Heart right ventricle (tissue), 16 donors: ENCODE results near the gene DEAF1. TPM values are rescaled to one million over a fixed set of nuclear protein-coding genes. Genes with fewer than 3 reads are reported as not detected.

Source experiments
- ATAC-seq, 8 donors: fragments of 200-7000 bp; cut with Tn5 transposase; one replicate each; pipeline ENCODE4 v1.9.1; 2020; ENCODE audit warnings: mild to moderate bottlenecking in 8 of 8, moderate library complexity in 8 of 8, moderate number of reproducible peaks in 1 of 8
- DNase-seq, 2 donors: peaks; one replicate each; pipeline ENCODE4 v3.0.0-alpha.2; 2020
- H3K27ac ChIP-seq, 10 donors: fragments of 200-600 bp; sonication (generic) in 2 of 10; one replicate each; pipeline versions ENCODE4 v1.5.0 to v1.8.0; 2020 to 2022; ENCODE audit warnings: mild to moderate bottlenecking in 3 of 10
- H3K27me3 ChIP-seq, 7 donors: fragments of 200-600 bp; one replicate each; pipeline ENCODE4 v1.8.0; 2021 to 2022; ENCODE audit warnings: mild to moderate bottlenecking in 2 of 7
- H3K36me3 ChIP-seq, 9 donors: fragments of 200-600 bp; sonication (generic) in 1 of 9; one replicate each; pipeline versions ENCODE4 v1.5.0 to v1.8.0; 2020 to 2022; ENCODE audit warnings: mild to moderate bottlenecking in 2 of 9
- H3K4me1 ChIP-seq, 9 donors: fragments of 200-600 bp; sonication (generic) in 1 of 9; one replicate each; pipeline versions ENCODE4 v1.5.0 to v1.8.0; 2020 to 2022; ENCODE audit warnings: mild to moderate bottlenecking in 4 of 9
- H3K4me3 ChIP-seq, 10 donors: fragments of 200-600 bp; sonication (generic) in 2 of 10; one replicate each; pipeline versions ENCODE4 v1.5.0 to v1.8.0; 2020 to 2022; ENCODE audit warnings: mild to moderate bottlenecking in 7 of 10, moderate library complexity in 2 of 10
- H3K9me3 ChIP-seq, 11 donors: fragments of 200-600 bp in 10 of 11; sonication (generic) in 2 of 11; one replicate each; pipeline versions ENCODE4 v1.5.0 to v1.8.0; 2013 to 2022; ENCODE audit warnings: mild to moderate bottlenecking in 2 of 11, control low read depth in 1 of 11, moderate library complexity in 1 of 11
- WGBS, 2 donors: extraction: QIAGEN DNeasy Blood & Tissue Kit; methylation state at CpG; one replicate each; pipeline ENCODE4 v1.1.7; 2013; ENCODE audit warnings: inconsistent platforms in 1 of 2; 5-methylcytosine and 5-hydroxymethylcytosine counted together
- intact Hi-C, 10 donors: fragments of 100-400 bp; cut with DNase I; formaldehyde crosslinking; loops; one replicate each; pipeline versions ENCODE4 v1.11.1 to v1.14.2; 2022
- polyA plus RNA-seq, 2 donors: library from polyadenylated mRNA; stranded (reverse); fragments of 200-250 nt; gene quantifications; one replicate each; pipeline ENCODE4 v1.2.3, GENCODE V29; 2013
- total RNA-seq, 10 donors: library from RNA; stranded (reverse); fragmentation: NEBNext Ultra II Directional in 3 of 10; extraction: Animal tissue kit (Norgen Biotek cat#: 25700) in 3 of 10; gene quantifications; one replicate each; pipeline versions ENCODE4 v1.2.1 to v1.2.4, GENCODE V29; 2021 to 2023
- TF ChIP-seq, protein P1 (sequence below), 9 donors: fragments of 200-600 bp; sonication (generic) in 2 of 9; IDR thresholded peaks; one replicate each; pipeline versions ENCODE4 v1.5.0 to v1.8.0; 2021 to 2022; ENCODE audit warnings: antibody characterized with exemption in 9 of 9, mild to moderate bottlenecking in 5 of 9, moderate library complexity in 1 of 9
- donor health status: Arrhythmogenic right ventricular cardiomyopathy.
- donor health status: ischemic (EF 13 %, LVEDD 7.1; RV severe dilation, severe dysfunction).
- donor health status: healthy with polysubstance abuse.
- donor health status: DM: no; HTN: yes; CAD: no.
- donor health status: DM: no; HTN: no; CAD: no.
- donor health status: ischemic (EF 25% LVEDD 6.9; RV normal size, moderate dysfunction).
- donor health status: ischemic (EF 25% LVEDD 5.7; RV mildly dilated, moderate dysfunction).
- donor health status: healthy.
- donor health status: DM: yes; HTN: yes; CAD: no.
- donor health status: Ischemic cardiomyopathy.
- donor health status: ischemic (EF 35%, LVEDD 5.7; RV mildly dilated, moderate dysfunction).
- donor health status: nonischemic (EF 11% LVEDD 7.7; RV severe dilation, severe dysfunction).
- donor health status: DM: yes; HTN: yes; CAD: no.
- donor health status: PGD.
- donor health status: ischemic (EF 29% LVEDD 5.4; RV normal size, mild dysfunction).
- donor health status: nonischemic (EF 23%, LVEDD 6.1; RV moderate dilation, normal function).

DEAF1 gene
- total and polyA plus RNA-seq, 12 donors, result 11.0 to 39.9 (median 17.0) TPM

DNA sequence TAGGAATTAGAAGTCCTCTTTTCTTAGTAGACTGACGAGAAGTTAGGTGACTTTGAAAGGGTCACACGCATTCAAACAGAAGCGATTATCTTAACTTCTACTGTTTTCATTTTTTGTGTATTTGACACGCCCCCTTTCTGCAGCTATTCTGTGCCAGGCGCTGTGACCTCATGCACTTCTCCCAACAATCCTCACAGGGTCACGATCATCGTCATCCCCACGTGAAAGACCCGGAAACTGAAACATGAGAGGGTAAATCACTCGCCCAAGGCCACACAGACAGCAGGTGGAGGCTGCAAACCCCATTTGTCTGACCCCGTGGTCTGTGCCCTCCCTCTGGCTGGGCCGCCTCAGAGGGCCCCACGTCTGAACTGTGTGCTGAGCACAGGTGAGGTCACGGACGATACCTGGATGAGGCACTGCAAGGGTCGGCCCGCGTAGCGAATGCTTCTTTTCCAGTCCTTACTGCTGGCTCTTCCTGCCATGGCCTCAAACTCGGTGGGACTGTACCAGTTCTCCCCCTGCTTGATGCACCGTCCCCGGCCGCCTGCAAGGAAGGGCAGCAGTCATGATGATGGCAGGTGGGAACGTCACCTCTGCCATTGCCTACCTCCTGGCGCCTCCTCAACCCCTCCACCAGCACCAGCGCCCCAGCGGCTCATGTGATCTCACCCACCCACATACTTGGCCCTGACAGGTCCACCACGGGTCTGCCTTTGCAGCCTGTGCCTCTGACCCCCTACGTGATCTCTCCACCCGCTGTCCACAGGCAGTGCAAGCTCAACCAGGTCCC, 8.4 kb downstream of the DEAF1 start:
- Histone ChIP-seq H3K36me3 (peaks cover 0 to 92% (median 23%) of the 10 kb centered on the region in 9 donors), H3K27me3 (no peaks in the 10 kb centered on the region), H3K4me1 (peaks cover 0 to 6% (median 0%) of the 10 kb centered on the region in 9 donors), H3K27ac (no peak overlapping the region), H3K9me3 (peaks cover 0 to 10% (median 0%) of the 10 kb centered on the region in 11 donors), H3K4me3 (no peak overlapping the region)
- TF ChIP-seq, protein P1, sequence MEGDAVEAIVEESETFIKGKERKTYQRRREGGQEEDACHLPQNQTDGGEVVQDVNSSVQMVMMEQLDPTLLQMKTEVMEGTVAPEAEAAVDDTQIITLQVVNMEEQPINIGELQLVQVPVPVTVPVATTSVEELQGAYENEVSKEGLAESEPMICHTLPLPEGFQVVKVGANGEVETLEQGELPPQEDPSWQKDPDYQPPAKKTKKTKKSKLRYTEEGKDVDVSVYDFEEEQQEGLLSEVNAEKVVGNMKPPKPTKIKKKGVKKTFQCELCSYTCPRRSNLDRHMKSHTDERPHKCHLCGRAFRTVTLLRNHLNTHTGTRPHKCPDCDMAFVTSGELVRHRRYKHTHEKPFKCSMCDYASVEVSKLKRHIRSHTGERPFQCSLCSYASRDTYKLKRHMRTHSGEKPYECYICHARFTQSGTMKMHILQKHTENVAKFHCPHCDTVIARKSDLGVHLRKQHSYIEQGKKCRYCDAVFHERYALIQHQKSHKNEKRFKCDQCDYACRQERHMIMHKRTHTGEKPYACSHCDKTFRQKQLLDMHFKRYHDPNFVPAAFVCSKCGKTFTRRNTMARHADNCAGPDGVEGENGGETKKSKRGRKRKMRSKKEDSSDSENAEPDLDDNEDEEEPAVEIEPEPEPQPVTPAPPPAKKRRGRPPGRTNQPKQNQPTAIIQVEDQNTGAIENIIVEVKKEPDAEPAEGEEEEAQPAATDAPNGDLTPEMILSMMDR (IDR thresholded peaks at IDR 0.05), result no peak
- intact Hi-C loops, result no loop called here
- no peak for ATAC-seq
- DNase-seq, result no peak
- WGBS, 2 donors, result 93% methylated on average over 30 of the region's 30 CpGs

DNA sequence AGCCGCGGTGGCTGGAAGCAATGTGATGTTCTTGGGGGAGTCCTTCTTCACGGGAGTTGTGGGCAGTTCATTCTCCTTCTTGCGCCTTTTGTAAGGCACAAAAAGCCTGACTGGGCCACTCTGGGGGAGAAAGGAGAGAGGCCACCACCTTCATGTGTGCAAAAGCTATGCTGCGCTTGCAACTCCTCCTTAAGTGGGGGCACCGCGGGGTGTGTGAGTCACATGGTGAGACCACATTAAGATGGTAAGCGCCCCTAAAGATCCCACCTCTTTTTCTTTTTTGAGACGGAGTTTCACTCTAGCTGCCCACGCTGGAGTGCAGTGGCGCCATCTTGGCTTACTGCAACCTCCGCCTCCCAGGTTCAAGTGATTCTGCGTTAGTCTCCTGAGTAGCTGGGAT, 14.1 kb downstream of the DEAF1 start:
- H3K36me3 ChIP-seq, result peaks cover 0 to 91% (median 19%) of the 10 kb centered on the region in 9 donors
- intact Hi-C loops, result no loop called here
- 90 to 91% methylated on average over 13 of the region's 13 CpGs for WGBS, 2 donors
- TF ChIP-seq, protein P1 (IDR thresholded peaks at IDR 0.05), result no peak
- no peak for DNase-seq
- peak in 1 of 8 donors; percentile 9 for ATAC-seq
- H3K9me3 ChIP-seq, result peaks cover 0 to 10% (median 0%) of the 10 kb centered on the region in 11 donors
- H3K4me3 ChIP-seq, result no peak overlapping the region
- H3K27me3 ChIP-seq, result no peaks in the 10 kb centered on the region
- H3K27ac ChIP-seq, result peak overlapping the region in 6 of 10 donors; percentile 9 to 64 (median 34)
- peaks cover 0 to 12% (median 0%) of the 10 kb centered on the region in 9 donors for H3K4me1 ChIP-seq

DNA sequence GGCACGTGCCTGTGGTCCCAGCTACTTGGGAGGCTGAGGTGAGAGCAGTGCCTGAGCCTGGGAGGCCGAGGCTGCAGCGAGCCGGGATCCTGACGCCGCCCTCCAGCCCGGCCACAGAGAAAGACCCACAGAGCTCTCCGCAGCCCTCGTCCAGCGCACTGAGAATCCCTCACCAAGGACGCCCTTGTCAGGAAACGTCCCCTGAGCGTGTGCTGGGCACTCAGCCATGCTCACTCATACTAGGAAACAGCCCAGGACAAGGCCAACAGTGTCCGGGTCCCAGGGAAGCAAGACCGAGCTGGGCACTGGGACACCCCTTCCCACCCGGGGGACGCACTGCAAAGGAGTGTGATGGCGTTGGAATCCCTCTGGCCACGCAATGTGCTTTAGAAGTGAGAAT, 14.5 kb downstream of the DEAF1 start:
- peaks cover 0 to 12% (median 0%) of the 10 kb centered on the region in 9 donors for H3K4me1 ChIP-seq
- TF ChIP-seq, protein P1 (IDR thresholded peaks at IDR 0.05), result no peak
- peaks cover 0 to 88% (median 19%) of the 10 kb centered on the region in 9 donors for H3K36me3 ChIP-seq
- peaks cover 0 to 10% (median 0%) of the 10 kb centered on the region in 11 donors for H3K9me3 ChIP-seq
- H3K4me3 ChIP-seq, result no peak overlapping the region
- 51 to 58% methylated on average over 19 of the region's 19 CpGs for WGBS, 2 donors
- intact Hi-C loops, result no loop called here
- H3K27me3 ChIP-seq, result no peaks in the 10 kb centered on the region
- H3K27ac ChIP-seq, result peak overlapping the region in 6 of 10 donors; percentile 9 to 64 (median 34)
- DNase-seq (peak; percentile 56 to 60), ATAC-seq (peak; percentile 69 to 95 (median 89))

DNA sequence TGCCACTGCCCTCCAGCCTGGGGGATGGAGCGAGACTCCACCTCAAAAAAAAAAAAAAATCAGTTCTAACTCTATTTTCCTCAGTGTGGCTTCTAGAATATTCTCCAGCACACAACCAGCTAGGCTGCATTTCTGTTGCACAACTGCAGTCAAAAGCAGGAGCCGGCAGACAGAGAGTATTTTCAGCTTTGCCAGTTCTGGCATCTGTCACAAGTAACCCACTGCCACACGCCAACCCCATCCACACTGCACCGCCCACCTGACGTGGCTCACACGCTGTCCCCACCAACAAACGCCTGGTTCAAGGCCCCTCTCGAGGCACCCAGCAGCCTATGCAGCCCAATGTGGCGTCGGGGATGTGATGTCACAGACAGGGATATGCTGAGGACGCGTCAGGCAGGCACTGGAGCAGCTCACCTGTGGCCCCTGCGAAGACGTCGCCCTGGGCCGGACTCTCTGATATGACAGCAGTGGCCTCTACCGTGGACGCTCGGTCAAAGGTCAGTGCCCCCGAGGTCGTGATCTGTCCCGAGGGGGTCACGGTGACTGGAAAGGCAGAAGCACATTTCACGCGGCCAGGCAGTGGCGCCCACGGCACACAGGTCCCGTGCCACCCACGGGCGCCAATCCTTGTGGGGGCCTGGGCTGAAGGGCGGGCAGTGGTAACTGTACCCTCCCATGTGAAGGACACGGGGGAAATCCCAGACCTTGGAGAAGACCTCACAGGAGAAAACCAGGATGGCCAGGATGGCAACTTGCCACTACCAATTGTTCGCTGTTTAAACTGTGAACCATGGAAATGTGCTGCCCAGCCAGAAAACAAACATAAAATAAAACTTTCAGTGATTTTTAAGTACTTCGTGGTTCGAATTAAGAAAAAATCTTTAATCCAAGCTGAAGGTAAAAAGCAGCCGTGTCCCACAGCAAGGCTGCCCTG, 15.5 kb downstream of the DEAF1 start:
- Histone ChIP-seq H3K4me1 (peaks cover 0 to 12% (median 0%) of the 10 kb centered on the region in 9 donors), H3K4me3 (no peak overlapping the region), H3K27me3 (no peaks in the 10 kb centered on the region), H3K36me3 (peaks cover 0 to 88% (median 17%) of the 10 kb centered on the region in 9 donors), H3K9me3 (peaks cover 0 to 10% (median 0%) of the 10 kb centered on the region in 11 donors), H3K27ac (peak overlapping the region in 4 of 10 donors; percentile 32 to 64 (median 48))
- WGBS, 2 donors, result 95 to 96% methylated on average over 36 of the region's 36 CpGs
- TF ChIP-seq, protein P1 (IDR thresholded peaks at IDR 0.05), result no peak
- DNase-seq (no peak), ATAC-seq (peak in 2 of 8 donors; percentile 17 to 25)
- intact Hi-C loops, result no loop called here
